Measurements from ENCODE around the gene CP. TPM values are rescaled to one million over a fixed set of nuclear protein-coding genes. Genes with fewer than 3 reads are reported as not detected.

CP gene
- polyA plus RNA-seq, 3 donors, result 0.04 TPM; not detected in 2

DNA sequence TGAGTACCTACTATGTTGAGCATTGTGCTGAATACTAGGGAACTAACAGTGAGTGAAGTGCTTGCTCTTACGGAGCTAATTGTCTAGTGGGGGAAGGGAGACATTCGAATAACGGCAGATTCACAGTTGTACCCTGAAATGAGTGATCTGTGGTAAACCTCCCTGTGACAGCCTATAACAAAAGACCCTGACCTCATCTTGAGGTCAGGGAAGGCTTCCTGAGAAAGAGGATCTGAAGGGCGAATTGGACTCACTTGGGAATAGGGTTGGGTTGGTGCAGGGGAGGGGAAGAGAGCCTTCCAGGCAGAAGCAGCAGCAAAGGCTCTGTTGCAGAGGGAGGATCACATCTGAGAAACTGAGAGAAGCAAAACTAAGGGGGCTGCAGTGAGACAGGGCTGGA is 78.9 kb downstream of the CP start:
- no peaks in the 10 kb centered on the region for H4K20me1 ChIP-seq (ENCODE audit: insufficient read depth, low read length)
- no peaks in the 10 kb centered on the region for H3K9me3 ChIP-seq (replicated peaks in 1 of 2; ENCODE audit: control insufficient read depth in 1 of 2, insufficient read depth in 1 of 2, low read length in 2 of 2)
- DNase-seq, result no peak
- H3K9ac ChIP-seq (ENCODE audit: insufficient read depth, low read length, poor library complexity, severe bottlenecking), result no peak overlapping the region
- H3K4me3 ChIP-seq (replicated peaks in 1 of 3; ENCODE audit: low read depth in 2 of 3, low read length in 3 of 3), result no peak overlapping the region
- Mint-ChIP-seq H3K27ac (peak overlapping the region in 5 of 7 donors; percentile 31 to 82 (median 71)), H3K9me3 (no peaks in the 10 kb centered on the region), H3K27me3 (ENCODE audit: low read depth in 3 of 3) (no peaks in the 10 kb centered on the region), H3K4me3 (no peak overlapping the region), H3K36me3 (peaks cover 27 to 40% of the 10 kb centered on the region in 2 donors), H3K4me1 (peaks cover 16% of the 10 kb centered on the region)
- H3K36me3 ChIP-seq (replicated peaks in 1 of 2; ENCODE audit: control insufficient read depth in 1 of 2, insufficient read depth in 2 of 2, low read length in 2 of 2), result peaks cover 21 to 36% of the 10 kb centered on the region in 2 donors
- H3K79me2 ChIP-seq (ENCODE audit: insufficient read depth, low read length), result peaks cover 28% of the 10 kb centered on the region
- TF ChIP-seq, protein P1, sequence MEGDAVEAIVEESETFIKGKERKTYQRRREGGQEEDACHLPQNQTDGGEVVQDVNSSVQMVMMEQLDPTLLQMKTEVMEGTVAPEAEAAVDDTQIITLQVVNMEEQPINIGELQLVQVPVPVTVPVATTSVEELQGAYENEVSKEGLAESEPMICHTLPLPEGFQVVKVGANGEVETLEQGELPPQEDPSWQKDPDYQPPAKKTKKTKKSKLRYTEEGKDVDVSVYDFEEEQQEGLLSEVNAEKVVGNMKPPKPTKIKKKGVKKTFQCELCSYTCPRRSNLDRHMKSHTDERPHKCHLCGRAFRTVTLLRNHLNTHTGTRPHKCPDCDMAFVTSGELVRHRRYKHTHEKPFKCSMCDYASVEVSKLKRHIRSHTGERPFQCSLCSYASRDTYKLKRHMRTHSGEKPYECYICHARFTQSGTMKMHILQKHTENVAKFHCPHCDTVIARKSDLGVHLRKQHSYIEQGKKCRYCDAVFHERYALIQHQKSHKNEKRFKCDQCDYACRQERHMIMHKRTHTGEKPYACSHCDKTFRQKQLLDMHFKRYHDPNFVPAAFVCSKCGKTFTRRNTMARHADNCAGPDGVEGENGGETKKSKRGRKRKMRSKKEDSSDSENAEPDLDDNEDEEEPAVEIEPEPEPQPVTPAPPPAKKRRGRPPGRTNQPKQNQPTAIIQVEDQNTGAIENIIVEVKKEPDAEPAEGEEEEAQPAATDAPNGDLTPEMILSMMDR (IDR thresholded peaks at IDR 0.05), result no peak
- peak overlapping the region in 1 of 2 donors; percentile 99 for H3K27ac ChIP-seq (ENCODE audit: low read depth in 1 of 2, low read length in 2 of 2)
- peaks cover 34 to 35% of the 10 kb centered on the region in 2 donors for H3K4me1 ChIP-seq (ENCODE audit: control insufficient read depth in 1 of 2, insufficient read depth in 2 of 2, low read length in 2 of 2)
- WGBS (ENCODE audit: insufficient coverage), result 73% methylated on average over 2 of the region's 4 CpGs
- H2AFZ ChIP-seq (ENCODE audit: insufficient read depth, low read depth, low read length, poor library complexity, severe bottlenecking), result no peak overlapping the region
- H3K27me3 ChIP-seq (ENCODE audit: control insufficient read depth in 2 of 2, insufficient read depth in 2 of 2, low read length in 2 of 2), result no peaks in the 10 kb centered on the region
- H3K4me2 ChIP-seq (replicated peaks; ENCODE audit: extremely low read depth, low read length, poor library complexity, severe bottlenecking), result no peak overlapping the region
- intact Hi-C loops (cut with micrococcal nuclease), result no loop called here

DNA sequence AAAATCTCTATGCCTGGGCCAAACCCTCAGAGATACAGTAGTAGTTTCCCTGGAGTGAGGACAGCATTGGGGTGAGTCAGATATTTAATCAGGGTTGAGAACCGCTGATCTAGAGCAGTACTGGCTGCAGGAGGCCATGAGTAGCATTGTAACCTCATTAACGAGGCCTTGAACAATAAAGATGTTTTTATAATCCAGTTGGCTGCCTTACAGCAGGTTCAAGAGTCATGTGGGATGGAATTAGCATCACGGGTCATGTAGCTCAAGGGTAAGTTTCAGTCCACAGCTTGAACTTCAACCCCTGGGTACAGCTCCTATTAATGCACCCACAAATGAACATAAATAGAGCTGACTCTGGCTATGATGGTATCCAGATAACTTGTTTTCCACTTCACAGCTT is 87.1 kb downstream of the CP start:
- peaks cover 30% of the 10 kb centered on the region for H3K4me1 Mint-ChIP-seq
- peaks cover 19 to 30% of the 10 kb centered on the region in 2 donors for H3K4me1 ChIP-seq (ENCODE audit: control insufficient read depth in 1 of 2, insufficient read depth in 2 of 2, low read length in 2 of 2)
- DNase-seq, result no peak
- intact Hi-C loops (cut with micrococcal nuclease), result no loop called here
- peaks cover 0 to 2% (median 0%) of the 10 kb centered on the region in 3 donors for H3K27me3 Mint-ChIP-seq (ENCODE audit: low read depth in 3 of 3)
- peak overlapping the region in 1 of 7 donors; percentile 31 for H3K27ac Mint-ChIP-seq
- H3K27me3 ChIP-seq (ENCODE audit: control insufficient read depth in 2 of 2, insufficient read depth in 2 of 2, low read length in 2 of 2), result no peaks in the 10 kb centered on the region
- H4K20me1 ChIP-seq (ENCODE audit: insufficient read depth, low read length), result peaks cover 6% of the 10 kb centered on the region
- no peak overlapping the region for H3K4me3 ChIP-seq (replicated peaks in 1 of 3; ENCODE audit: low read depth in 2 of 3, low read length in 3 of 3)
- no peak overlapping the region for H3K4me2 ChIP-seq (replicated peaks; ENCODE audit: extremely low read depth, low read length, poor library complexity, severe bottlenecking)
- H3K27ac ChIP-seq (ENCODE audit: low read depth in 1 of 2, low read length in 2 of 2), result peak overlapping the region in 1 of 2 donors; percentile 21
- peaks cover 90% of the 10 kb centered on the region for H3K79me2 ChIP-seq (ENCODE audit: insufficient read depth, low read length)
- H3K4me3 Mint-ChIP-seq, result no peak overlapping the region
- H3K9ac ChIP-seq (ENCODE audit: insufficient read depth, low read length, poor library complexity, severe bottlenecking), result no peak overlapping the region
- H3K36me3 ChIP-seq (replicated peaks in 1 of 2; ENCODE audit: control insufficient read depth in 1 of 2, insufficient read depth in 2 of 2, low read length in 2 of 2), result peaks cover 0 to under 1% of the 10 kb centered on the region in 2 donors
- no peaks in the 10 kb centered on the region for H3K9me3 ChIP-seq (replicated peaks in 1 of 2; ENCODE audit: control insufficient read depth in 1 of 2, insufficient read depth in 1 of 2, low read length in 2 of 2)
- no peaks in the 10 kb centered on the region for H3K9me3 Mint-ChIP-seq
- peaks cover 19 to 25% of the 10 kb centered on the region in 2 donors for H3K36me3 Mint-ChIP-seq
- TF ChIP-seq, protein P1 (IDR thresholded peaks at IDR 0.05), result no peak
- WGBS (ENCODE audit: insufficient coverage), result 100% methylated on average over 1 of the region's 3 CpGs
- H2AFZ ChIP-seq (ENCODE audit: insufficient read depth, low read depth, low read length, poor library complexity, severe bottlenecking), result no peak overlapping the region

Data from CD14-positive monocyte (primary cell).